Large intestine (tissue), 3 donors: Measurements from ENCODE around the gene SNAI3. TPM values are rescaled to one million over a fixed set of nuclear protein-coding genes. Genes with fewer than 3 reads are reported as not detected.

ENCODE experiments used
- DNase-seq, 2 donors: peaks; one replicate each; pipeline versions ENCODE4 v3.0.0 to v3.0.0-alpha.2; 2013
- H3K27ac ChIP-seq: one replicate; pipeline ENCODE4 v1.5.1; 2013; ENCODE audit warnings: low read length
- H3K27me3 ChIP-seq: 2 replicates; pipeline ENCODE4 v1.6.1; 2013; ENCODE audit warnings: low read length; ENCODE audit not compliant: control insufficient read depth, insufficient read depth
- H3K36me3 ChIP-seq: 2 replicates; pipeline ENCODE4 v1.6.1; 2013; ENCODE audit warnings: low read length; ENCODE audit not compliant: control insufficient read depth, insufficient read depth
- H3K4me1 ChIP-seq: one replicate; pipeline ENCODE4 v1.6.1; 2013; ENCODE audit warnings: low read length; ENCODE audit not compliant: control insufficient read depth, insufficient read depth
- H3K4me3 ChIP-seq: one replicate; pipeline ENCODE4 v1.5.1; 2013; ENCODE audit warnings: low read length
- H3K9me3 ChIP-seq: one replicate; pipeline ENCODE4 v1.6.1; 2013; ENCODE audit warnings: mild to moderate bottlenecking, low read depth, low read length, moderate library complexity; ENCODE audit not compliant: control insufficient read depth
- WGBS: methylation state at CpG from one replicate; pipeline ENCODE4 v1.1.5; 2013; ENCODE audit warnings: low lambda C conversion rate; ENCODE audit not compliant: insufficient coverage; 5-methylcytosine and 5-hydroxymethylcytosine counted together
- polyA plus RNA-seq: library from polyadenylated mRNA; unstranded; fragments of 120-200 nt; gene quantifications from one replicate; pipeline ENCODE4 v1.2.1, GENCODE V29; 2013

The SNAI3 gene
- polyA plus RNA-seq, 1 donor = 1.1 TPM

- peak in 1 of 2 donors; percentile 52 for DNase-seq
- no CpG with 5 or more reads among the region's 45 CpGs for WGBS
- peaks cover 13% of the 10 kb centered on the region for H3K9me3 ChIP-seq
- peaks cover 46% of the 10 kb centered on the region for H3K27me3 ChIP-seq
- H3K27ac ChIP-seq = no peak overlapping the region
- peaks cover 17% of the 10 kb centered on the region for H3K4me1 ChIP-seq
- H3K4me3 ChIP-seq = no peak overlapping the region
- H3K36me3 ChIP-seq = peaks cover 9% of the 10 kb centered on the region
Measured at GRCh38 chr16:88639231-88640038, 46.9 kb downstream of the SNAI3 start.

GRCh38 chr16:88638323-88639230 lies 47.7 kb downstream of the SNAI3 start, which contains the start of gene IL17C:
Gene IL17C, plus strand, starts transcription at chr16:88638572. Its CDS starts 70 bp downstream, at chr16:88638642.
- DNase-seq = peak; percentile 64 to 75
- H3K4me3 ChIP-seq = no peak within 1 kb of the TSS
- no CpG with 5 or more reads among the region's 27 CpGs for WGBS
- no peak within 1 kb of the TSS for H3K27ac ChIP-seq
- H3K27me3 ChIP-seq = peaks cover 54% of the 10 kb centered on the region
- H3K4me1 ChIP-seq = peaks cover 24% of the 10 kb centered on the region
- peaks cover 4% of the 10 kb centered on the region for H3K36me3 ChIP-seq
- peaks cover 13% of the 10 kb centered on the region for H3K9me3 ChIP-seq

DNA sequence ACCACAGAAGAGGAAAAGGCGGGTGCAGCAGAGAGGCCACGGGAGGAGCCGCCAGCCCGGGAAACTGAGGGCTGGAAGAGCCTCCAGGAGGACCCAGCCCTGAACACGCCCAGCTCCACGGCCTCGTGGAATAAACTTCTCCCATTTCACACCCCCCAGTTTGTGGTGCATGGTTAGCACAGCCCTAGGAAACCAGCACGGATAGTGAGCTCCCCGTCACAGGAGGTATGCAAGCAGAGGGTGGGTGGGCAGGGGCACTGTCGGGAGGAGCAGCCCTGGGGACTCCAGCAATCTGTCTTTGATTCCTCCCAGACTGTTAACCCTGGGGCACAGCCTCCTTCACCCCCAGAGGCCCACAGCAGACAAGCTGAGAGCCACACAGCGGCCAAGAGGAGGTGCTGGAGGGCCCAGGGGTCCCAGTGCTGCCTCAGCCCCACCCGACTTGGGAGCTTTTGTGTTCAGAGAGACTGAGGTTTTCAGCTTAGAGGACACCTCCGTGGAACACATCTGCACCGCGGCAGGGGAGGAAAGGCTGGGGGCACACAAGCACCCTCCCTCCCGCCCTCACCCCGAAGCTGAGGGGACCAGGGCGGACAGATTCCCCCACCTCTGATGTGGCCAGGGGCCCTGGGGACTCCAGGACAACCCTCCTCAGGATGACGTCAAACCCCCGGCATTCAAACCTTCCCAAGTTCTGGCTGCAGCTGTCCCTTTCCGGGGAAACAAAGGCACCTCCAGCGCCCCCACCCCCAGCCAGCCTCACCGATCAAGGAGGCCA lies 49.6 kb downstream of the SNAI3 start:
- no peak overlapping the region for H3K27ac ChIP-seq
- WGBS = no CpG with 5 or more reads among the region's 23 CpGs
- peaks cover 24% of the 10 kb centered on the region for H3K4me1 ChIP-seq
- no peak overlapping the region for H3K4me3 ChIP-seq
- no peak for DNase-seq
- peaks cover 54% of the 10 kb centered on the region for H3K27me3 ChIP-seq
- peaks cover 11% of the 10 kb centered on the region for H3K9me3 ChIP-seq
- H3K36me3 ChIP-seq = peaks cover 11% of the 10 kb centered on the region

DNA sequence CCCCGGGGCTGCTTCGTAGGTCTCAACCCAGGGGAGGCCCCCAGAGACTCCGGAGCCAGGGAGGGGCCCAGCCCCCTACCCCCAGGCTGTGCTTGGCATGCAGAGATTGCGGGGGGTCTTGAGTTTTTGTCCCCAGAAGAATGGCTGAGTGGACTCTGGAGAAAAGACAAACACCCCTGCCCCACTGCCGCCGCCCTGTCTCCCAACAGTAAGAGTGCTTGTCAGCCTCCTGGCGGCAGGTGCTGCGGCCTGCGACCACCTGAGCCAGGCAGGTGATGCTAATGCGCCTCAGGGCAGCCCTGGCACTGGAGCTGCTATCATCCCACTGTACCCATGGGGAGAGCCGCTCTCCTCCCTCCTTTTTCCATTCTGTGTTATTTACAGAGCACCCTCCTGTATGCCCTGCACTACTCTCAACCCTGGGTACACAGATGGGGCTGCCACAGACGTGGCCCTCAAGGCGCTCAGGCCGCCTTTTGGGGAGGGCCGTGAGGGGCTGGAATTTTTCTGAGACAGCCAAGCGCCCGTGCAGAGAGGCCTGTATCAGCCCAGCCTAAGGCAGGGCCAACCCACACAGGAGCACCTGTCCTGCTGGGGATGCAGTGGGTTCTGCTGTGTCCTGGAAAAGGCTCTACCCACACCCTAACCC lies 50.5 kb downstream of the SNAI3 start:
- Histone ChIP-seq H3K4me1 (peaks cover 24% of the 10 kb centered on the region), H3K36me3 (peaks cover 19% of the 10 kb centered on the region), H3K27me3 (peaks cover 53% of the 10 kb centered on the region), H3K4me3 (no peak overlapping the region), H3K27ac (no peak overlapping the region), H3K9me3 (peaks cover 11% of the 10 kb centered on the region)
- WGBS = no CpG with 5 or more reads among the region's 17 CpGs
- no peak for DNase-seq

GRCh38 chr16:88634994-88635670 lies 51.2 kb downstream of the SNAI3 start:
- H3K4me3 ChIP-seq = no peak overlapping the region
- WGBS = no CpG with 5 or more reads among the region's 28 CpGs
- peaks cover 46% of the 10 kb centered on the region for H3K27me3 ChIP-seq
- peaks cover 24% of the 10 kb centered on the region for H3K4me1 ChIP-seq
- H3K27ac ChIP-seq = no peak overlapping the region
- H3K36me3 ChIP-seq = peaks cover 24% of the 10 kb centered on the region
- no peak for DNase-seq
- peaks cover 11% of the 10 kb centered on the region for H3K9me3 ChIP-seq

GRCh38 chr16:88634141-88634993 lies 51.9 kb downstream of the SNAI3 start:
- Histone ChIP-seq H3K4me3 (peak overlapping the region; percentile 18), H3K27ac (no peak overlapping the region), H3K9me3 (peaks cover 5% of the 10 kb centered on the region), H3K27me3 (peaks cover 38% of the 10 kb centered on the region), H3K4me1 (peaks cover 16% of the 10 kb centered on the region), H3K36me3 (peaks cover 32% of the 10 kb centered on the region)
- no CpG with 5 or more reads among the region's 82 CpGs for WGBS
- peak in 1 of 2 donors; percentile 72 for DNase-seq

DNA sequence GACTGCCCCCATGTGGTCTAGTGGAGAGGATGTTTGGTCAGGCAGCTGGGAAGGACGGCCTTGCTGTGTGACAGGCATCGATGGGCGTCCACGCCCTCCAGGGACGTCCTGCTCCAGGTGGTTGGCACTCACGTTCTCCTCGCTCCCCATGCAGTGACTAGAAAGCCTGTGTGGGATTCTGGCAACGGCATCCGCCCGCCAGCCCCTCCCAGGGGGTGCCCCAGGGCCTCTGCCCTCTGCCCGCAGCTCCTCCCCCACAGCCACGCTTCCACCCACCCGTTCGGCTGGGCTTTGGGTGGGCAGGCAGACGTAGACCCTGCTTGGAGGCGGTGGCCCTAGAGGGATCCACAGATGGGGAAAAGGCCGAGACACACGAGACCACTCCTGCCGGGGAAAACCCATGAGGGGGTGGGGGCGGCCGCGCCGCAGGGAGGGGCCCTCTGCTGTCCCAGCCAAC lies 52.6 kb downstream of the SNAI3 start:
- H3K36me3 ChIP-seq = peaks cover 32% of the 10 kb centered on the region
- H3K9me3 ChIP-seq = no peaks in the 10 kb centered on the region
- DNase-seq = no peak
- no CpG with 5 or more reads among the region's 23 CpGs for WGBS
- H3K4me3 ChIP-seq = no peak overlapping the region
- peaks cover 9% of the 10 kb centered on the region for H3K4me1 ChIP-seq
- H3K27me3 ChIP-seq = peaks cover 32% of the 10 kb centered on the region
- no peak overlapping the region for H3K27ac ChIP-seq

DNA sequence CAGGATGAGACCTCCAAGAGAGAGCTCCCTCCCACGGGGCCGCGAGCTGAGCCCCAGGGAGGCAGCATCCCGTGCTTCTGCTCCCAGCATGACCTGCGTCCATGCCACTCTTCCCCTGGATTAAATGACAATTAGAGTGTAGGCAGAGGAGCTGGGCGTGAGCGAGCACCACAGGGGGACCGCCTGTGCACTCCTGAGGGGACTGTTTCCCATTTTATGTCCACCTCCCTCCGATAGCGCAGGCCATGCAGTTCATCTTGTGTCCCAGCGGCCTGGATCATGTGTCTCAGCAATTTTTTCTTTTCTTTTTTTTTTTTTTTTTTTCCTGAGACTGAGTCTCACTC lies 53.7 kb downstream of the SNAI3 start:
- Histone ChIP-seq H3K4me1 (peaks cover 7% of the 10 kb centered on the region), H3K27me3 (peaks cover 22% of the 10 kb centered on the region), H3K36me3 (peaks cover 43% of the 10 kb centered on the region), H3K9me3 (no peaks in the 10 kb centered on the region), H3K4me3 (no peak overlapping the region), H3K27ac (no peak overlapping the region)
- 100% methylated on average over 2 of the region's 11 CpGs for WGBS
- no peak for DNase-seq
